Ishikawa (cell line): Measurements from ENCODE around the gene GCDH.
A peak's percentile ranks its signal among the peaks of the same experiment; 100 is the strongest.

Source experiments
- CEBPB ChIP-seq: IDR thresholded peaks from 2 replicates; pipeline ENCODE4 v1.6.1; 2012
- EGR1 ChIP-seq: IDR thresholded peaks from 2 replicates; pipeline ENCODE4 v1.6.1; 2012
- EP300 ChIP-seq: IDR thresholded peaks from 2 replicates; pipeline ENCODE4 v1.6.1; 2012; ENCODE audit warnings: borderline replicate concordance
- FOXM1 ChIP-seq: IDR thresholded peaks from 2 replicates; pipeline ENCODE4 v1.6.1; 2012; ENCODE audit warnings: low read depth, borderline replicate concordance
- MAX ChIP-seq: IDR thresholded peaks from 2 replicates; pipeline ENCODE4 v1.6.1; 2012
- RAD21 ChIP-seq: IDR thresholded peaks from 2 replicates; pipeline ENCODE4 v1.6.1; 2012; ENCODE audit warnings: low read depth
- TAF1 ChIP-seq: IDR thresholded peaks from 2 replicates; pipeline ENCODE4 v1.6.1; 2012; ENCODE audit warnings: low read depth, mild to moderate bottlenecking
- TCF12 ChIP-seq: IDR thresholded peaks from 2 replicates; pipeline ENCODE4 v1.6.1; 2012; ENCODE audit warnings: low read depth
- TEAD4 ChIP-seq: IDR thresholded peaks from 2 replicates; pipeline ENCODE4 v1.6.1; 2012
- USF1 ChIP-seq: IDR thresholded peaks from 2 replicates; pipeline ENCODE4 v1.6.1; 2012
- TF ChIP-seq, protein P1 (sequence below): IDR thresholded peaks from 2 replicates; pipeline ENCODE4 v1.6.1; 2012; ENCODE audit warnings: low read depth, mild to moderate bottlenecking

- TF ChIP-seq CEBPB, result 0 out of 2 replicates have a peak, but pooled peaks have one; percentile 15
- no peak for TF ChIP-seq EP300
- peak; percentile 95 for TF ChIP-seq MAX
- TF ChIP-seq RAD21, result peak; percentile 26; the same call in 1 of the 2 replicates
- no peak for TF ChIP-seq EGR1
- peak; percentile 43; the same call in 1 of the 2 replicates for TF ChIP-seq USF1
- TF ChIP-seq TCF12, result no peak
- 0 out of 2 replicates have a peak, but pooled peaks have one; percentile 23 for TF ChIP-seq TAF1
- TF ChIP-seq FOXM1, result no peak
- no peak for TF ChIP-seq TEAD4
- TF ChIP-seq, protein P1, sequence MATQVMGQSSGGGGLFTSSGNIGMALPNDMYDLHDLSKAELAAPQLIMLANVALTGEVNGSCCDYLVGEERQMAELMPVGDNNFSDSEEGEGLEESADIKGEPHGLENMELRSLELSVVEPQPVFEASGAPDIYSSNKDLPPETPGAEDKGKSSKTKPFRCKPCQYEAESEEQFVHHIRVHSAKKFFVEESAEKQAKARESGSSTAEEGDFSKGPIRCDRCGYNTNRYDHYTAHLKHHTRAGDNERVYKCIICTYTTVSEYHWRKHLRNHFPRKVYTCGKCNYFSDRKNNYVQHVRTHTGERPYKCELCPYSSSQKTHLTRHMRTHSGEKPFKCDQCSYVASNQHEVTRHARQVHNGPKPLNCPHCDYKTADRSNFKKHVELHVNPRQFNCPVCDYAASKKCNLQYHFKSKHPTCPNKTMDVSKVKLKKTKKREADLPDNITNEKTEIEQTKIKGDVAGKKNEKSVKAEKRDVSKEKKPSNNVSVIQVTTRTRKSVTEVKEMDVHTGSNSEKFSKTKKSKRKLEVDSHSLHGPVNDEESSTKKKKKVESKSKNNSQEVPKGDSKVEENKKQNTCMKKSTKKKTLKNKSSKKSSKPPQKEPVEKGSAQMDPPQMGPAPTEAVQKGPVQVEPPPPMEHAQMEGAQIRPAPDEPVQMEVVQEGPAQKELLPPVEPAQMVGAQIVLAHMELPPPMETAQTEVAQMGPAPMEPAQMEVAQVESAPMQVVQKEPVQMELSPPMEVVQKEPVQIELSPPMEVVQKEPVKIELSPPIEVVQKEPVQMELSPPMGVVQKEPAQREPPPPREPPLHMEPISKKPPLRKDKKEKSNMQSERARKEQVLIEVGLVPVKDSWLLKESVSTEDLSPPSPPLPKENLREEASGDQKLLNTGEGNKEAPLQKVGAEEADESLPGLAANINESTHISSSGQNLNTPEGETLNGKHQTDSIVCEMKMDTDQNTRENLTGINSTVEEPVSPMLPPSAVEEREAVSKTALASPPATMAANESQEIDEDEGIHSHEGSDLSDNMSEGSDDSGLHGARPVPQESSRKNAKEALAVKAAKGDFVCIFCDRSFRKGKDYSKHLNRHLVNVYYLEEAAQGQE, result no peak
Observed at GRCh38 chr19:12884926-12885748, 5.8 kb upstream of the GCDH start.
